ENCODE data around the gene DNAJC22.
A peak's percentile ranks its signal among the peaks of the same experiment; 100 is the strongest.

Gene DNAJC22

GRCh38 chr12:49322367-49322707 lies 24.4 kb upstream of the DNAJC22 start:
- DNase-seq = no peak
- Histone ChIP-seq H3K27ac (ENCODE audit: low read length) (peak overlapping the region; percentile 95), H4K20me1 (ENCODE audit: insufficient read depth, low read length) (0 out of 2 replicates have a peak, but pooled peaks cover 3% of the 10 kb centered on the region), H3K4me1 (ENCODE audit: insufficient read depth, low read length) (peaks cover 37% of the 10 kb centered on the region), H3K27me3 (ENCODE audit: insufficient read depth, low read length, poor library complexity) (no peaks in the 10 kb centered on the region), H3K9me3 (ENCODE audit: insufficient read depth, low read length, severe bottlenecking) (no peaks in the 10 kb centered on the region), H3K9ac (ENCODE audit: low read depth, low read length) (peak overlapping the region; percentile 69), H3K36me3 (ENCODE audit: insufficient read depth, low read length) (peaks cover 35% of the 10 kb centered on the region), H2AFZ (ENCODE audit: low read depth, low read length) (peak overlapping the region; percentile 97), H3K79me2 (ENCODE audit: insufficient read depth, low read length) (peaks cover 28% of the 10 kb centered on the region), H3K4me2 (ENCODE audit: insufficient read depth, low read length) (peak overlapping the region; percentile 95), H3K4me3 (ENCODE audit: low read depth in 1 of 2, low read length in 2 of 2) (peak overlapping the region; percentile 73; a peak in 3 of 4 replicates)
- ATAC-seq (ENCODE audit: insufficient read depth, low read depth) = no peak; the same call in 2 of the 3 replicates
- TF ChIP-seq CTCF (IDR thresholded peaks at IDR 0.05; ENCODE audit: borderline replicate concordance, extremely low read depth, low read length, poor library complexity, severe bottlenecking) (no peak), EZH2 (IDR thresholded peaks at IDR 0.05; ENCODE audit: borderline replicate concordance, low read depth, low read length, severe bottlenecking) (no peak)

GRCh38 chr12:49322708-49323523 lies 23.8 kb upstream of the DNAJC22 start, which contains the start of gene TROAP:
Gene TROAP, plus strand, starts transcription at chr12:49323255. Its CDS starts 354 bp downstream, at chr12:49323609.
- H3K4me3 ChIP-seq (ENCODE audit: low read depth in 1 of 2, low read length in 2 of 2) = peak within 1 kb of the TSS; percentile 73
- peaks cover 41% of the 10 kb centered on the region for H3K36me3 ChIP-seq (ENCODE audit: insufficient read depth, low read length)
- H2AFZ ChIP-seq (ENCODE audit: low read depth, low read length) = peak within 1 kb of the TSS; percentile 97
- peak; percentile 95 for ATAC-seq (ENCODE audit: insufficient read depth, low read depth)
- peak within 1 kb of the TSS; percentile 69 for H3K9ac ChIP-seq (ENCODE audit: low read depth, low read length)
- H3K79me2 ChIP-seq (ENCODE audit: insufficient read depth, low read length) = peaks cover 28% of the 10 kb centered on the region
- peaks cover 37% of the 10 kb centered on the region for H3K4me1 ChIP-seq (ENCODE audit: insufficient read depth, low read length)
- peak; percentile 99 for DNase-seq
- no peaks in the 10 kb centered on the region for H3K9me3 ChIP-seq (ENCODE audit: insufficient read depth, low read length, severe bottlenecking)
- 0 out of 2 replicates have a peak, but pooled peaks cover 3% of the 10 kb centered on the region for H4K20me1 ChIP-seq (ENCODE audit: insufficient read depth, low read length)
- no peaks in the 10 kb centered on the region for H3K27me3 ChIP-seq (ENCODE audit: insufficient read depth, low read length, poor library complexity)
- H3K4me2 ChIP-seq (ENCODE audit: insufficient read depth, low read length) = peak within 1 kb of the TSS; percentile 95
- TF ChIP-seq EZH2 (IDR thresholded peaks at IDR 0.05; ENCODE audit: borderline replicate concordance, low read depth, low read length, severe bottlenecking) (no peak), CTCF (IDR thresholded peaks at IDR 0.05; ENCODE audit: borderline replicate concordance, extremely low read depth, low read length, poor library complexity, severe bottlenecking) (no peak)
- peak within 1 kb of the TSS; percentile 95 for H3K27ac ChIP-seq (ENCODE audit: low read length)

- peak overlapping the region; percentile 81 for H2AFZ ChIP-seq (ENCODE audit: low read depth, low read length)
- H4K20me1 ChIP-seq (ENCODE audit: insufficient read depth, low read length) = 0 out of 2 replicates have a peak, but pooled peaks cover 3% of the 10 kb centered on the region
- no peaks in the 10 kb centered on the region for H3K9me3 ChIP-seq (ENCODE audit: insufficient read depth, low read length, severe bottlenecking)
- no peak for TF ChIP-seq EZH2 (IDR thresholded peaks at IDR 0.05; ENCODE audit: borderline replicate concordance, low read depth, low read length, severe bottlenecking)
- TF ChIP-seq CTCF (IDR thresholded peaks at IDR 0.05; ENCODE audit: borderline replicate concordance, extremely low read depth, low read length, poor library complexity, severe bottlenecking) = no peak
- peak overlapping the region; percentile 42 to 73 for H3K4me3 ChIP-seq (ENCODE audit: low read depth in 1 of 2, low read length in 2 of 2)
- H3K4me1 ChIP-seq (ENCODE audit: insufficient read depth, low read length) = peaks cover 37% of the 10 kb centered on the region
- no peaks in the 10 kb centered on the region for H3K27me3 ChIP-seq (ENCODE audit: insufficient read depth, low read length, poor library complexity)
- DNase-seq (no peak), ATAC-seq (ENCODE audit: insufficient read depth, low read depth) (no peak)
- H3K79me2 ChIP-seq (ENCODE audit: insufficient read depth, low read length) = peaks cover 28% of the 10 kb centered on the region
- H3K4me2 ChIP-seq (ENCODE audit: insufficient read depth, low read length) = peak overlapping the region; percentile 94
- H3K36me3 ChIP-seq (ENCODE audit: insufficient read depth, low read length) = peaks cover 45% of the 10 kb centered on the region
- H3K27ac ChIP-seq (ENCODE audit: low read length) = peak overlapping the region; percentile 82
- peak overlapping the region; percentile 69 for H3K9ac ChIP-seq (ENCODE audit: low read depth, low read length)
These were observed 23.1 kb upstream of the DNAJC22 start for GRCh38 chr12:49323524-49324097.
